ENCODE results near the gene TGFA.

DNA sequence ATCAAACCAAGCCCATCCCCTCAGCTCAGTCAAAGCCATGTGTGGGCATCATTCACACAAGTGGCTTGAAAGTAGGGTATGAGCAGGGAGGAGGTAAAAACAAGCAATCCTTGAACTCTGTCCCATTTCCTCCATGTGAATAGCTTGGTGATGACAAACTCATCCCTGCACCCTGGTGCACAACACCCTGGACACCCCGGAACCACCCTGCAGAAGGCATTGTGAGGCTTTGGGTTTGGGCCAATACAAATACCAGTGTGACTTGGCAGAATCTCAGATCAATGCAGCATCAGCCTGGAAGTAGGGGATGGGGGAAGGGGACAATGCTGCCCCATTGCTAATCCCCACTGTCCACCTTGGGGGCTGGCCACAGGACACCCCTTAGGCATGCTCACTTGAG is 28.6 kb downstream of the TGFA start:
- TF ChIP-seq, protein P1, sequence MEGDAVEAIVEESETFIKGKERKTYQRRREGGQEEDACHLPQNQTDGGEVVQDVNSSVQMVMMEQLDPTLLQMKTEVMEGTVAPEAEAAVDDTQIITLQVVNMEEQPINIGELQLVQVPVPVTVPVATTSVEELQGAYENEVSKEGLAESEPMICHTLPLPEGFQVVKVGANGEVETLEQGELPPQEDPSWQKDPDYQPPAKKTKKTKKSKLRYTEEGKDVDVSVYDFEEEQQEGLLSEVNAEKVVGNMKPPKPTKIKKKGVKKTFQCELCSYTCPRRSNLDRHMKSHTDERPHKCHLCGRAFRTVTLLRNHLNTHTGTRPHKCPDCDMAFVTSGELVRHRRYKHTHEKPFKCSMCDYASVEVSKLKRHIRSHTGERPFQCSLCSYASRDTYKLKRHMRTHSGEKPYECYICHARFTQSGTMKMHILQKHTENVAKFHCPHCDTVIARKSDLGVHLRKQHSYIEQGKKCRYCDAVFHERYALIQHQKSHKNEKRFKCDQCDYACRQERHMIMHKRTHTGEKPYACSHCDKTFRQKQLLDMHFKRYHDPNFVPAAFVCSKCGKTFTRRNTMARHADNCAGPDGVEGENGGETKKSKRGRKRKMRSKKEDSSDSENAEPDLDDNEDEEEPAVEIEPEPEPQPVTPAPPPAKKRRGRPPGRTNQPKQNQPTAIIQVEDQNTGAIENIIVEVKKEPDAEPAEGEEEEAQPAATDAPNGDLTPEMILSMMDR (IDR thresholded peaks at IDR 0.05; ENCODE audit: poor library complexity), result no peak
- TF ChIP-seq EZH2 (IDR thresholded peaks at IDR 0.05; ENCODE audit: borderline replicate concordance), result no peak

Measured in hepatocyte (in vitro differentiated cells).